Transverse colon (tissue), 4 donors: ENCODE data around the gene ZNF513. TPM values are rescaled to one million over a fixed set of nuclear protein-coding genes. Genes with fewer than 3 reads are reported as not detected.
A peak's percentile ranks its signal among the peaks of the same experiment; 100 is the strongest.
"Not testable (repeated sequence)": the region's sequence is repeated elsewhere in the genome, so short reads cannot be mapped to it uniquely, and the experiment has no call there.

Experiments used
- DNase-seq: peaks from one replicate; pipeline ENCODE4 v3.0.0-alpha.2; 2019
- H3K27ac ChIP-seq, 4 donors: fragments of 200-600 bp; sonication (generic); 2 replicates each; pipeline ENCODE4 v1.5.1; 2016 to 2018; ENCODE audit warnings: inconsistent platforms in 4 of 4
- H3K27me3 ChIP-seq: fragments of 200-600 bp; sonication (generic); 2 replicates; pipeline ENCODE4 v1.5.1; 2017; ENCODE audit warnings: inconsistent platforms
- H3K36me3 ChIP-seq, 4 donors: fragments of 200-600 bp; sonication (generic); 2 replicates each; pipeline ENCODE4 v1.5.1; 2017 to 2019; ENCODE audit warnings: inconsistent platforms in 4 of 4
- H3K4me1 ChIP-seq, 4 donors: fragments of 200-600 bp; sonication (generic); 2 replicates each; pipeline ENCODE4 v1.5.1; 2017 to 2020; ENCODE audit warnings: inconsistent platforms in 4 of 4
- H3K4me3 ChIP-seq, 4 donors: fragments of 200-600 bp; sonication (generic); 1 replicate in 1 of 4; 2 replicates in 3 of 4; pipeline versions ENCODE4 v1.5.1 to v1.6.1; 2017 to 2019; ENCODE audit warnings: inconsistent platforms in 4 of 4
- H3K9me3 ChIP-seq, 2 donors: fragments of 200-600 bp; sonication (generic); 2 replicates each; pipeline ENCODE4 v1.5.1; 2017 to 2019; ENCODE audit warnings: inconsistent platforms in 2 of 2
- EP300 ChIP-seq: sonication (generic); formaldehyde crosslinking; IDR thresholded peaks from one replicate; pipeline ENCODE4 v1.6.1; 2017; ENCODE audit warnings: antibody characterized with exemption, low read depth
- POLR2A ChIP-seq: fragments of 450-650 bp; IDR thresholded peaks from one replicate; pipeline ENCODE4 v1.6.1; 2016; ENCODE audit warnings: antibody characterized with exemption, mild to moderate bottlenecking, moderate library complexity
- POLR2AphosphoS5 ChIP-seq, 3 donors: sonication (generic); formaldehyde crosslinking; IDR thresholded peaks; one replicate each; pipeline ENCODE4 v1.6.1; 2016; ENCODE audit warnings: antibody characterized with exemption in 3 of 3
- WGBS, 2 donors: methylation state at CpG; one replicate each; pipeline ENCODE4 v1.1.5; 2018; ENCODE audit warnings: low coverage in 1 of 2; 5-methylcytosine and 5-hydroxymethylcytosine counted together
- in situ Hi-C, 4 donors: fragments of 200-750 bp; cut with MboI; loops; one replicate each; pipeline versions ENCODE4 v1.15.0 to v1.15.1; 2017; ENCODE audit warnings: low sequenced_read_pairs in 3 of 4, low pct_ligation_motif_present in 1 of 4, low pct_unique_long_range_greater_than_20kb in 1 of 4
- intact Hi-C: fragments of 100-400 bp; cut with DNase I; formaldehyde crosslinking; loops from one replicate; pipeline ENCODE4 v1.15.1; 2023; ENCODE audit warnings: low total_unique reads
- total RNA-seq, 4 donors: library from RNA; depleted of rRNA; stranded (reverse); fragments of >200 nt; gene quantifications; one replicate each; pipeline ENCODE4 v1.1.0, GENCODE V29; 2016
- TF ChIP-seq, protein P1 (sequence below), 5 experiments: fragments of 200-600 bp in 3 of 5; fragments of 450-650 bp in 2 of 5; sonication (generic) in 3 of 5; IDR thresholded peaks; 1 replicate in 2 of 5; 2 replicates in 3 of 5; pipeline ENCODE4 v1.5.1; 2016 to 2017; ENCODE audit warnings: antibody characterized with exemption in 5 of 5, inconsistent platforms in 3 of 5, mild to moderate bottlenecking in 2 of 5, moderate library complexity in 1 of 5

ZNF513 gene
- total RNA-seq, 4 donors from 2014 or later: 24.0 to 41.0 (median 32.6) TPM

DNA sequence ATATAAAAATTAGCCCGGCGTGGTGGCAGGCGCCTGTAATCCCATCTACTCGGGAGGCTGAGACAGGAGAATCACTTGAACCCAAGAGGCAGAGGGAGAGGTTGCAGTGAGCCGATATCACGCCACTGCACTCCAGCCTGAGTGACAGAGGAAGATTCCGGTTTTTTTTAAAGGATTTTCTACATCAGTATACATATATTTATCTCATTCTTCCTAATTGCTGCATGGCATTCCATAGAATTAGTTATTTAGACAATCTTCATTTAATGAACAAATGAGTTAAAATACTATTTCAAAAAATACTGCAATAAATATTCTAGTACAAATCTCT lies 26.0 kb downstream of the ZNF513 start:
- no peak for DNase-seq
- Histone ChIP-seq H3K27me3 (no peaks in the 10 kb centered on the region), H3K36me3 (no peaks in the 10 kb centered on the region), H3K27ac (peak overlapping the region in 3 of 4 donors; percentile 14 to 53 (median 50)), H3K9me3 (no peaks in the 10 kb centered on the region), H3K4me1 (peaks cover 14 to 49% (median 35%) of the 10 kb centered on the region in 4 donors), H3K4me3 (no peak overlapping the region)
- TF ChIP-seq EP300: no peak
- no peak for TF ChIP-seq POLR2AphosphoS5 (IDR thresholded peaks at IDR 0.05)
- TF ChIP-seq, protein P1, sequence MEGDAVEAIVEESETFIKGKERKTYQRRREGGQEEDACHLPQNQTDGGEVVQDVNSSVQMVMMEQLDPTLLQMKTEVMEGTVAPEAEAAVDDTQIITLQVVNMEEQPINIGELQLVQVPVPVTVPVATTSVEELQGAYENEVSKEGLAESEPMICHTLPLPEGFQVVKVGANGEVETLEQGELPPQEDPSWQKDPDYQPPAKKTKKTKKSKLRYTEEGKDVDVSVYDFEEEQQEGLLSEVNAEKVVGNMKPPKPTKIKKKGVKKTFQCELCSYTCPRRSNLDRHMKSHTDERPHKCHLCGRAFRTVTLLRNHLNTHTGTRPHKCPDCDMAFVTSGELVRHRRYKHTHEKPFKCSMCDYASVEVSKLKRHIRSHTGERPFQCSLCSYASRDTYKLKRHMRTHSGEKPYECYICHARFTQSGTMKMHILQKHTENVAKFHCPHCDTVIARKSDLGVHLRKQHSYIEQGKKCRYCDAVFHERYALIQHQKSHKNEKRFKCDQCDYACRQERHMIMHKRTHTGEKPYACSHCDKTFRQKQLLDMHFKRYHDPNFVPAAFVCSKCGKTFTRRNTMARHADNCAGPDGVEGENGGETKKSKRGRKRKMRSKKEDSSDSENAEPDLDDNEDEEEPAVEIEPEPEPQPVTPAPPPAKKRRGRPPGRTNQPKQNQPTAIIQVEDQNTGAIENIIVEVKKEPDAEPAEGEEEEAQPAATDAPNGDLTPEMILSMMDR (IDR thresholded peaks at IDR 0.05): no peak
- TF ChIP-seq POLR2A: no peak
- intact Hi-C loops (no loop called here), in situ Hi-C loops (no loop called here)
- 87 to 100% methylated on average over 3 to 7 of the region's 7 CpGs for WGBS, 2 donors

DNA sequence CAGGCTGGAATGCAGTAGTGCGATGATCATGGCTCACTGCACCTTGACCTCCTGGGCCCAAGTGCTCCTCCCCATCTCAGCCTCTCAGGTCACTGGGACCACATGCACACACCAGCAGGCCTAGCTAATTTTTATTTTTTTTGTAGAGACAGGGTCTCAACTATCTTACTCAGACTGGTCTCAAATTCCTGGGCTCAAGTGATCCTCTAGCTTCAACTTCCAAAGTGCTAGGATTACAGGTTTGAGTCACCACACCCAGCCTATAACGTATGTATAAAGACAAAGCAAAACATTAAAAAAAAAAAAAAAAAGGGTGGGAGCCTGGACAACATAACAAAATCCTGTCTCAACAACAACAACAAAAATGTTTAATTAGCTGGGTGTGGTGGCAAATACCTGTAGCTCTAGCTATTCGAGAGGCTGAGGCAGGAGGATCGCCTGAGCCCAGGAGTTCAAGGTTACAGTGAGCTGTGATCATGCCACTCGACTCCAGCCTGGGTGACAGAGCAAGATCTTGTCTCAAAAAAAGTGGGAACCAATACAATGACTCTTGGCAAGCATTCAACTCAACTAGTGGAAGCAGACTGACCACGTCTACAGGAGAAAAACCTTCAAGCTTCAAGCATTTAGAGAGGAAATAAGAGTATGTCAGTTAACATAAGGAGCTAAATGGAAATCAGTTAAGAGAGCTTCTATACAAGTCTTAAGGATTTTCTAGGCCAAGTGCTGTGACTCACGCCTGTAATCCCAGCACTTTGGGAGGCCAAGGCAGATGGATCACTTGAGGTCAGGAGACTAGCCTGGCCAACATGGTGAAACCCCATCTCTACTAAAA lies 26.6 kb downstream of the ZNF513 start:
- no peaks in the 10 kb centered on the region for H3K9me3 ChIP-seq
- no peaks in the 10 kb centered on the region for H3K36me3 ChIP-seq
- H3K27ac ChIP-seq: peak overlapping the region in 3 of 4 donors; percentile 14 to 53 (median 50)
- H3K4me1 ChIP-seq: peaks cover 14 to 49% (median 35%) of the 10 kb centered on the region in 4 donors
- no peak overlapping the region for H3K4me3 ChIP-seq
- intact Hi-C loops (no loop called here), in situ Hi-C loops (no loop called here)
- 63% methylated on average over 5 to 7 of the region's 7 CpGs for WGBS, 2 donors
- TF ChIP-seq POLR2A (no peak), POLR2AphosphoS5 (IDR thresholded peaks at IDR 0.05) (no peak), EP300 (no peak)
- TF ChIP-seq, protein P1 (IDR thresholded peaks at IDR 0.05): no peak
- no peaks in the 10 kb centered on the region for H3K27me3 ChIP-seq
- DNase-seq: no peak

DNA sequence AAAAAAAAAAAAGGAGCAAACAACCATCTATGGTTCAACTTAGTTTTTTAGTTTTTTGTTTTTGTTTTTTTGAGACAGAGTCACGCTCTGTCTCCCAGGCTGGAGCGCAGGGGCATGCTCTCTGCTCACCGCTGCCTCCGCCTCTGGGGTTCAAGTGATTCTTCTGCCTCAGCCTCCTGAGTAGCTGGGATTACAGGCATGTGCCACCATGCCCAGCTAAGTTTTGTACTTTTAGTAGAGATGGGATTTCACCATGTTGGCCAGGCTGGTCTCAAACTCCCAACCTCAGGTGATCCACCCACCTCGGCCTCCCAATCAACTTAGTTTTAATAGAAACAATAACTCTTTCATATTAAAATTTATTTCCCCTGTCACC lies 27.2 kb downstream of the ZNF513 start:
- H3K4me3 ChIP-seq, H3K36me3 ChIP-seq, DNase-seq, H3K27me3 ChIP-seq, intact Hi-C loops, in situ Hi-C loops, H3K9me3 ChIP-seq: not testable (repeated sequence)
- H3K4me1 ChIP-seq: peaks cover 14 to 48% (median 35%) of the 10 kb centered on the region in 4 donors
- WGBS, 2 donors: 94 to 99% methylated on average over 4 to 5 of the region's 5 CpGs
- peak overlapping the region in 2 of 4 donors; percentile 50 to 53 for H3K27ac ChIP-seq

DNA sequence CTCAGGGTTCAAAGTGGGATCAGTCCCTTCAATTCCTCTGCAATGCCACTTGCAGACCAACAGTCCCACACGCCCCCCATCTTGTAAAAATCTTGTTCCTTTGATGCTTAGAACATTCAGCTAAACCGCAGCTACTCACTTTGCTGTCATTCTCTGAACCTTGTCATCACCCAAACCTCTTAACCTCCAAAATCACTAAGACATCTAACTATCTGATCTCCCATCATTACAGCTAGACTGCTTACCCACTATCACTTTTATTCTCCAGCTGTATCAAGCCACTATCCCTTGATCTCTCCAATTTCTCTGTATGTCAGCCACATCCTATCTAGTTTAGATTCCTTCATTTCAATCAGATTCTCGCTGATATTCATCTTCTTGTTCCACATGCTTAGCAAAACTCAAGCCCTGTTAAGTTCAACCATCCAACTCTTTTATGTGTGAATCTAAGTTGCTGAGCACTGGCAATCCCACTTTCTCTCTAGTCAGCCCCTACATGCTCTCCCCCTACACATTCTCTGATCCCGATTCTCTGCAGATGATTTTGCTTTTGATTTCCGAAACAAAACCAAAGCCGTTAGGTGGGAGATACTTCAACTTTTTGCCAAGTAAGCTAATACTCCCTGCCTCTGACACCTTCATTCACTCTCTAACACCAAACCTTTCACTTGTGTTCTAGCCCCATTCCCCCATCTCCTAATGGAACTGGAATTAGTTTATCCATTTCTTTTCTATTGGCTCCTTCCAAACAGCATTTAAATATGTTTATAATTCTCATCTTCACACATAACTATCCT lies 28.5 kb downstream of the ZNF513 start:
- no peak overlapping the region for H3K4me3 ChIP-seq
- no peaks in the 10 kb centered on the region for H3K9me3 ChIP-seq
- no peaks in the 10 kb centered on the region for H3K36me3 ChIP-seq
- no peak for DNase-seq
- WGBS, 2 donors: 81 to 87% methylated on average over 6 of the region's 6 CpGs
- H3K4me1 ChIP-seq: peaks cover 14 to 47% (median 24%) of the 10 kb centered on the region in 4 donors
- intact Hi-C loops (no loop called here), in situ Hi-C loops (no loop called here)
- no peaks in the 10 kb centered on the region for H3K27me3 ChIP-seq
- H3K27ac ChIP-seq: no peak overlapping the region
- TF ChIP-seq POLR2A (no peak), POLR2AphosphoS5 (IDR thresholded peaks at IDR 0.05) (no peak), EP300 (no peak)
- TF ChIP-seq, protein P1 (IDR thresholded peaks at IDR 0.05): no peak
